ENCODE results near the gene NCOA1.
A peak's percentile ranks its signal among the peaks of the same experiment; 100 is the strongest.
"Not testable (repeated sequence)": the region's sequence is repeated elsewhere in the genome, so short reads cannot be mapped to it uniquely, and the experiment has no call there.

NCOA1 gene

DNA sequence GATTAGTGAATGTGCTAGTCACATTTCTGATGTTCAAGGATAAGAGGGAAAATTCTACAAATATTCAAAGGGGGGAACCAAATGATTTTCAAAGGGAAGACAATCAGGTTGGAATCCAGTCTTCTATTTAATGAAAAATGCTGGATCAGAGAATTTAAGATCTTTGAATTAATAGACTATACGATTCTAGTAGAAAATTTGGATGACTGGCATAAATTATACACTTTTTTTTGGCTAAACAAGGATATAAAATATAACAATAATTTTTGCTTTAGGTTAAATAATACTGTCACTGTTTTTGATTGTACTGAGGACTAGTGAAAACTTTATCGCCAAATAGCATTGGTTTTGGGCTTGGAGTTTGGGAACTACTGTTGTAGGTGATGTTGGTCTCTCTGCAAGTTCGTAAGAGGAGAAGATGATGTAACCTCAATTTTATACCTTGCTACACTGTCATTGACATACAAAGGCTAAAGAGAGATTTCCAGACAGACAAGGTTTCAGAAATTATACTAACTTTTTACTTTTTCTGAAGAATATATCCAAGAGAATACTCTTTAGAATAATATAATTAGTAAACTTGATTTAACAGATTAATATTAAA is 51.3 kb downstream of the NCOA1 start:
- DNase-seq = no peak

DNA sequence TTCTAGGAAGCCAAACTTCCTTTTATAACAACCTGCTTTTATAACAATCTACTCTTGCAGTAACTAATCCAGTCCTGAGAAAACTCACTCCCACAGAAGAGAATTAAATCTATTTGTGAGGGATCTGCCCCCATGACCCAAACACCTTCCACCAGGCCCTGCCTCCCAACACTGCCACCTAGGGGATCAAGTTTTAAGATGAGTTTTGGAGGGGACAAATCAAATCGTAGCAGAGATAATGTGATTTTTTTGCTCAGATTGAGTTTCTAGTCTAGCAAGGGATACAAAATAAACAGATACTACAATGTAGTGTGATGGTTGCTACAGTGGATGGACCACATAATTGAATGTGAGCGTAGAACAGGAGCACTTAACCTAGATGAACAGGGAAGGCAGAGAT is 52.2 kb downstream of the NCOA1 start:
- DNase-seq = no peak

DNA sequence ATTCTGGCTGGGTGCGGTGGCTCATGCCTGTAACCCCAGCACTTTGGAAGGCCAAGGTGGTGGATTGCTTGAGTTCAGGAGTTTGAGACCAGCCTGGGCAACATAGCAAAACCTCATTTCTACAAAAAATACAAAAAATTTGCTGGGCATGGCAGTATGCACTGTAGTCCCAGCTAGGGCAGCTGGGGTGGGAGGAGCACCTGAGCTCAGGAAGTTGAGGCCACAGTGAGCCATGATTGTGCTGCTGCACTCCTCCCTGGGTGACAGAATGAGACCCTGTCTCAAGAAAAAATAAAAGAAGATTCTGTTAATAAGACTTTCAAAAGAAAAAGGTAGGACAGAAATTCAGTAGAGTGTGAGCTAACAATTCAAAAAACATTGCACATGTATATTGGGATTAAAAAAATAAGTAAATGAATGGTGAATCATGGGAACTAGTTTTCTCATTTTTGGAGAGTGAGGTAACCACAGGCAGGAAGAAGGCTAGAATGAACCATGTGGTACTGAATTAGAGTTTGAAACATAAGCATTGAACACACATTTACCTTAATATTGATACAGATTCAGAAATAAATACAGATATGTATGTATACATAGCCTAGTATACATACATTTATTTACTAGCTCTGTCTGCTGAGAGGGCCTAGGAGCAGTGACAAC is 53.5 kb downstream of the NCOA1 start:
- DNase-seq = no peak

DNA sequence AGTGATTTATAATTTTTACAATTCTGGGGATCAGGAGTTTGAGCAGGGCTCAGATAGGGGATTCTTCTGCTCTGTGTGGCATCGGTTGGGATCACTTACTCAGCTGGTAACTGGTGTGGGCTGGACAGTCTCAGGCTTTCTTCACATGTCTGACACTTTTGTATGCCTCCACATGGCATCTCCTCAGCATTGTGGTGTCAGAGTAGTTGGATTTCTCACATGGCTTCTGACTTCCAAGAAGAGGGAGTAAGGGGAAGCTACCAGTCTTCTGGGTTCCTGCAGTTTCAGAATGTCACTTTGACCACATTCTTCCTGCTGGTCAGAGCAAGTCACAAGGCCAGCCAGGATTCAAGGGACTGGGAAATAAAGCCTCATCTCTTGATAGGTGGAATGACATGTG is 55.6 kb downstream of the NCOA1 start:
- no peak for DNase-seq

DNA sequence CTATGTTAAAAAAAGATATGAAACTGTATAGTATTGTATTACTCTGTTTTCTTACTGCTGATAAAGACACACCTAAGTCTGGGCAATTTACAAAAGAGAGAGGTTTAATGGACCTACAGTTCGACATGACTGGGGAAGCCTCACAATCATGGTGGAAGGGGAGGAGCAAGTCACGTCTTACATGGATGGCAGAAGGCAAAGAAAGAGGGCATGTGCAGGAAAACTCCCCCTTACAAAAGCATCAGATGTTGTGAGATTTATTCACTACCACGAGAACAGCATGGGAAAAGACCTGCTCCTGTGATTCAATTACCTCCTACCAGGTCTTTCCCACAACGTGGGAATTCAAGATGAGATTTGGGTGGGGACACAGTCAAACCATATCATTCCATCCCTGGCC is 57.0 kb downstream of the NCOA1 start:
- DNase-seq = no peak

DNA sequence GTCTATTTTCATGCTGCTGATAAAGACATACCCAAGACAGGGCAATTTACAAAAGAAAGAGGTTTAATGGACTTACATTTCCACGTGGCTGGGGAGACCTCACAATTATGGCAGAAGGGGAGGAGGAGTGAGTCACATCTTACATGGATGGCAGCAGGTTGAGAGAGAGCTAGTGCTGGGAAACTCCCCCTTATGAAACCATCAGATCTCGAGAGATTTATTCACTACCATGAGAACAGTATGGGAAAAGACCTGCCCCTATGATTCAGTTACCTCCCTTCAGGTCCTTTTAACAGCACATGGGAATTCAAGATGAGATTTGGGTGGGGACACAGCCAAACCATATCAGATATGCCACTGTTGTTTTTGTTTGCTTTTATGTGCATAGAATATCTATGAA is 59.2 kb downstream of the NCOA1 start:
- not testable (repeated sequence) for DNase-seq

DNA sequence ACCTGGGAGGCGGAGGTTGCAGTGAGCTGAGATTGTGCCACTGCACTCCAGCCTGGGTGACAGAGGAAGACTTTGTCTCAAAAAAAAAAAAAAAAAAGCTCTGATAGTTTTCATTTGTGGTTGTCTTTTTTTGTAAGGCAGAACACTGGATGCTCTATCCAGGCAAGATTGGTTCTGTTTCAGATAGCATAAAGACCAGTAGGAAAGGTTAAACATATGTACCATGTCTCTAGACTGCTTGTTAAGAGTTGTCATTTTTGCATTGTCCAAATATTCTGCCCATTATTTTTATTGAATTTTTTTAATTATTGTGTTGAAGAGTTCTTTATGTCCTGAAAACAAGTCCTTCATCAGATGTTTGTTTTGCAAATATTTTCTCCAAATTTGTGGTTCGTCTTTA is 60.0 kb downstream of the NCOA1 start:
- no peak for DNase-seq

DNA sequence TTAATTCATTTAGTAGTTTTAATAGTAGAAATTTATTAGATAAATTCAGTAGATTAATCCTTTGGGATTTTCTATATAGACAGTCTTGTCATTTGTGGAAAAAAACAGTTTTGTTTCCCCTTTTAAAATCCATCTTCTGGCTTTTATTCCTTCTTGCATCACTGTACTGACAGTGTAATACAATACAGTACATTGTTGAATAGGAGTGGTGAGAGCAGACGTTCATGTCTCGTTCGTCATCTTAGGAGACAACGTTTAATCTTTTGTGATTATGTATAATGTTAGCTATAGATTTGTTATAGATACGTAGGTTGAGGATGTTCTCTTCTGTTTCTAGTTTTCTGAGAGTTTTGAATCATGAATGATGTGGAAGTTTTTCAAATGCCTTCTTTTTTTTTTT is 61.8 kb downstream of the NCOA1 start:
- no peak for DNase-seq

DNA sequence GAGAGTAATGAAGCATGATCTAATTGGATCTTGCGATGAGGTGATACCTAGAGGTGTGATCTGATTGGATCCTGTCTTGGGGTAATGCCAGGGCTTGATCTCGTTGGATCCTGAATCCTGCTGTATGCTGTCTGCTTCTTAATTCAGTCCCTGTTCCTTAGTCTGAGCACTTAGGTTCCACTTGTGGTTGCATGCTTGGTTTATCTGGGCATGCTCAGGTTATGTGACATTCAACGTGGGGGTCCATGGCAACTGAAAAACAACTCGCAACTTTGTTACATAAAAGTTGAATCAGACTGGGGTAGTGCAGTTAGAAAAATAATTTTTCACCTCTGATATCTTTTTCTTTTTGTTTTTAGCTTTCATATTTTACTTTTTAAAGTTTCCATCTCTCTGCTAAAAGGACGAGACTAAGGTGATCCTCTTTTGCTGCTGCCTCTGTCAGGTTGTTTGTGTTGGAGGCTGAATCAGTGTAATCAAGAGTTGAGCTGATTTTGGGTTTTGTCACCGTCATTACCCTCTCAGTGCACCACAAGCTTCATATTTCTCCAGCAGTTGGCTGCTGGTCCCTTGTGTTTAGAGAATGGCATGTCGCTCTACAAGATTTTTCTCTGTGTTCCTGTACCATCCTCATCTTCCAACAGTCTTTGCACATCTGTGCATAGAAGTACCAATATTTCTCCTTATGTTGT is 67.9 kb downstream of the NCOA1 start:
- no peak for DNase-seq

DNA sequence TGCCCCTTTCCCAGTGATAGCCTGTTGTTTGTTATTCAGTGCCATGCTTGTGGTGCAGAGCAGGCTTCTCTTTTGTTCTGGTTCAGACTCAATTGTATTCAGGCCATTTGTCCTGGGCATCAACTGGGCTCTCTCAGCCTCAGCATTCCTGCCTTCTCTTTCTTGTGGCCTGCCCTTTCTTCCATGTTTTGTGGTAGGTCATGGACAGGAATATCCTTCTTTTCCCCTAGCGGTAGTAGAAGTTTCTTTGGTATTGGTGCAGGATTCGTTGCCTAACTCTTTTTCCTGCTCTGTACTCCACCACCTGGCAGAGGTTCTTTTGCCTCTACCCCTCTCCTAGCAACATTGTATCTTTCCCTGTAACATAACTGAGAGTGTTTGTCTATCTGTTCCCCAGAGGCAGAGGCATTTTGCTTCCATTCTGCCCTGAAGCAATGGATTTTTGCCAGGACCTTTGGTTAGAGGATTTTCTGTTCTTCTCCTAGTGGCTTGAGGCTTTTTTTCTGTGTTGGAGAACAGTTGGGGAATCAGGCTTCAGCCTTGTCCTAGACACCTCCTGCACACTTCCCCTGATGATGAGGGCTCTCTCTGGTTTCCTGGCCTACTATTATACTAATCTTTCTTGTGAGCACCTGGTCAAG is 68.5 kb downstream of the NCOA1 start:
- DNase-seq = no peak

DNA sequence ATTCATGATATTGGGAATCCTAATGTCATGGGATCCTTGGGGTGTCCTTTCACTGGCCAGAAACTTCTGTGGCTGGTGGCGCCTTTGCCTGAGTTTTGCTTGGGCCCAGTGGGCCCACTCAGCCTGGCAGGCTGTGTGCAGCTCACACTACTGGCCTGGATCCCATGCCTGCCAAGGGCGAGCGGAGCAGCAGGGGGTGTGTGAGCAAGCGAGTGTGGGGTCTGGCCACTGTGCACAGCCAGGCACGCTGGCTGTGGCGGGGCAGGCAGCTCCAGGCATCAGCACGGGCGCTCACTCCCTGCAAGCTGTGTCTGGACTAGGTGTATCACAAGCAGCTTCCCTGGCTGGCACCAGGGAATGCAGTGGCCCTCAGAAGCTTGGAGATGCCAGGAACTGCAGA is 74.5 kb downstream of the NCOA1 start:
- DNase-seq = no peak

DNA sequence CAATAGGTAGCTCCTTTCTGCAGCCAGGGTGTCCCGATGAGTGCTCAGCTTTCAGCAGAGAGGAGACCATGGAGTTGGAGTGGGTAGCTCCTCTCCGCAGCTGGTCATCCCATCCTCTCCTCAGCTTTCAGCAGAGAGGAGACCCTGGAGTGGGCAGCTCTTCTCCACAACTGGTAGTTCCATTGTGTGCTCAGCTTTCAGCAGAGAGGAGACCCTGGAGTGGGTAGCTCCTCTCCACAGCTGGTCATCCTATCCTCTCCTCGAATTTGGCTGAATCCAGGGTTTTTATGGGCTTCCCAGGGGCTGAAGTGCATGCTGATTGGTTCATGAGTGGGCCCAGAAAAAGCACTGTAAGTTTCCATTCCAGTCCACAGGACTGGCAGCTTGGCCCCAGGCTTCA is 75.2 kb downstream of the NCOA1 start:
- no peak for DNase-seq

DNA sequence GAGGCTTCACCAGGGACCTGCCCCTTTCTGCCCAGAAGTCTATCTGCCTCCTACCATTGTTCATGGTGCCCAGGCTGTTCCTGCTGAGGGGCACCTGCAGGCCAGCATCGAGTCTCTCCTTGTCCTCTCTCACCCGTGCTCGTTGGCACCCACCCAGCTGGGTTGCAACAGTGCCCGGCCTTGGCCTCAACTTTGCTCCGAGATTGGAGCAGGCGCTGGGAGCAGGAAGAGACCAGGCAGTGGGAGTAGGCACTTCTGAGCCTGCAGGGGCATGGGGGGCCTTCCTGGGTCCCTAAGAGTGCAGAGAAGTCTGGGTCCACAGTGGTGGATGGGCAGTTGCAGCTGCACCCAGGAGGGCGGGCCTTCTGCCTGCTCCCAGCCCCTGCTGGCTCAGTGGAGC is 75.6 kb downstream of the NCOA1 start:
- no peak for DNase-seq

DNA sequence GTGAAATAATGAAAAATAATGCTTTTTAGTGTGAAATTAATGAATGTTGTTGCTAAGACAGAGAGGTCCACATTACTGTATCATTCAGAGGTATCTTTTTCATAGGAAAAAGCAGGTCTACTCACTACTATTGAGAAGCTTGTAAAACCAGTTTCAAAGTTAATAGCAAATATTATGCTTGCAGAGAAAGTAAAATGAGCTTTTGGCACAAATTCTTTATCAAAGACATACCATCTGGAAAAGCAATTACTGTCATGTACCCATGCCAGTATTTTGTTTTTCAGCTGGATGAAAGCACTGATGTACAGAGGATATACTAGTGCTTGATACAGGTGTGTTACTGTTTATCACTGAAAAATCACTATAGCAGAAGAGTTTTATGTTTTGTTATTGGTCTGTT is 77.5 kb downstream of the NCOA1 start:
- DNase-seq = no peak

DNA sequence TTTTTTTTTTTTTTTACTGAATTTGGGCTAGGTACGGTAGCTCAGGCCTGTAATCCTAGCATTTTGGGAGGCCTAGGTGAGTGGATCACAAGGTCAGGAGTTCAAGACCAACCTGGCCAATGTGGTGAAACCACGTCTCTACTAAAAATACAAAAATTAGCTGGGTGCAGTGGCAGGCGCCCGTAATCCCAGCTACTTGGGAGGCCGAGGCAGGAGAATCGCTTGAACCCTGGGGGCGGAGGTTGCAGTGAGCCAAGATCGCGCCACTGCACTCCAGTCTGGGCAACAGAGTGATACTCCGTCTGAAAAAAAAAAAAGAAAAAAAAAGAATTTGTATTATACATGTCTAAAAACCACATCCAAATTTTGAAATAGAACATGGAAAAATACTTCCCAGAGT is 78.5 kb downstream of the NCOA1 start:
- not testable (repeated sequence) for DNase-seq

DNA sequence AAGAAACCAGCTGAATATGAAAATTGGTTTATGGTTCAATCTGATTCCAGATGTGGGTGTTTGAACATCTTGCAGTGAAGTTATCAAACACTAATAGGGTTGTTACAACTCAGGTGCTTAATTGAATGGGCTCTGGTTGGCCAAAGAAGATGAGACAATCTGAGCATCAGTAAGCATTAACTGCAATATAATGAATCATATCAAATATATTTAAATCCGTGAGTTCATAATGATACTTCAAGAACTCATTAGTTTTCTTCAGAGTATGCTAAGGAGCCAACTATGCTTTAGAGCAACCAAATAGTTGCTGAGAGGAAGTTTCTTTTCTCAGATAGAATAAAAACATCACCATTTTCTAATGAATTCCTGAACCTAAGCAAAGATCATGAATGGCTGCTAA is 79.2 kb downstream of the NCOA1 start:
- DNase-seq = no peak

DNA sequence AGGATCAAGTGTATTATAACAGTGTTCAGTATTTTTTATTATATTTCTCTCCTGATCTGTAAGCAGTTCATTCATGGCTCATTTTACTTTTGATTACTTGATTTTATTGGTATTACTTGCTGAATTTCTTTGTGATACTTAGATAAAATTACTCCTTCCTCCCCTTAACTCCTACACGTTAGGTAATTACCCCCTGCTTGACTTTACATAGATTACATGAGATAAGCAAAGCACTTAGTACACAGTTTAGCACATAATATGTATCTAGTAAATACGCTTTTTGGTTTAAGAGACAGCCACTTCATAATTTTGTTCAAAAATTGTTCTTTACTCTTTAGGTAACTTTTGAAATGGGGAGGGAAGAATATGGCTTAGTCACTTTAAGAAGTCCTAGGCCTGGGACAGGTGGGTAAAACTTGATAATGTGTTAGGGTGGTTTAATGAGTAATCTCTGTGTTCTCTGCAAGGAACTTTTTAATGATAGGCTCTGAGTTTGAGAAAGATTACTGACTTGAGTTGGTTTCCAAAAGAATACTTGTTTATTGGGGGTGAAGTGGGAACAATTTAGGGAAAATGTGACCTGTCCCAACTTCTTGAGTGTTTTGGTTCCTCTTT is 80.9 kb downstream of the NCOA1 start:
- no peak for DNase-seq

DNA sequence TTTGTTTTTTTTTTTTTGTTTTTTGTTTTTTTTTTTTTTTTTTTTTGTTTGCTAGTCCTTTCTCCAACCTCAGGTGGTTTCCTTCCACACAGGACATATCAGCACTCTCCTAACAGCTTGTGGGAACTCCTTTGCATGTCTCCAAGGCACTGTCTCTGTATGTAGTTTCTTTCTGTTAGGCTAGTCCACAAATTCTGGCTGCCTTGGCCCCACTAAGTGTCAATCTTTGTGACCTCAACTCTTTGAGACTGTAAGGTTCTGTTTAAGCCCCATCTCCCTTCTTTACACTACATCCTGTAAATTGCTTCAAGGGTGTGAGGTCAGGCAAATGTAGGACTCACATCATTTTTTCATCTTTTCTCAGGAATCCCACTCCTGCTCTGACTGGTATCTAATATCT is 85.1 kb downstream of the NCOA1 start:
- DNase-seq = no peak

DNA sequence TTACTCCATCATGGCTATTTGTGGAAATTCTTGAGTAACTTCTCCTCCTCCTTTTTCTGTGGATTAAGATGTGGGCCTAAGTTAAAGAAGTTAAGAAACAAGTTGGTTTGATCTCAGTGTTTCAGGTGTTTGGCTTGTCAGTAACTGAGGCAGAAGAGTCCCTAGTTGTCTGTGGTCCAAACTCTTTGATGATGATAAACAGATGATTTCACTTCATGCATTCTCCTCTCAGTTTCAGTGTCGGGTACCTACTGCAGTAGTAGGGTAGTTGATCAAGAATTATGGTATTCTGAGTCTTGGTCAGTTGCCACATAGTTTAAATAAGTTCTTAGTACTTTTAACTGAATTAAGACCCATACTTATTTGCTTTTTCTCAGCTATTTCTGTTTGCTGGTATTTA is 85.6 kb downstream of the NCOA1 start:
- no peak for DNase-seq

DNA sequence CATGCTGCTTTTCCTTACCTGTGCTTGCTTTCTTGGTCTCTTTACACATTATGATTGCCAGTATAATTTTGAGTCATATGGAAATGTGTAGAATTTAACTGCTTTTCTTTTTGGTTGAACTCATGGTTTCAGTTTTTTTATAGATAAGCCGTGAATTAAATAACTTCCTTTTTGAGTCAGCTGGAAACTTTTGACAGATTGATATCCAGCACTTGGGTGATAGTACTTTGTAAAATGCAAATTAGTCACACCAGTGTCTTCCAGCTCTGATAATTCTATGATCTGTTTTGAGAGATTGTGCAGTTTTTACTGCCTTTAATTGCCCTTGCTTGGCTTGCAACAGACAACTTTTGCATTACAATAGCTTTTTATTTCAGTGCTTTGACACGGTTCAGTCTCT is 86.4 kb downstream of the NCOA1 start:
- no peak for DNase-seq

DNA sequence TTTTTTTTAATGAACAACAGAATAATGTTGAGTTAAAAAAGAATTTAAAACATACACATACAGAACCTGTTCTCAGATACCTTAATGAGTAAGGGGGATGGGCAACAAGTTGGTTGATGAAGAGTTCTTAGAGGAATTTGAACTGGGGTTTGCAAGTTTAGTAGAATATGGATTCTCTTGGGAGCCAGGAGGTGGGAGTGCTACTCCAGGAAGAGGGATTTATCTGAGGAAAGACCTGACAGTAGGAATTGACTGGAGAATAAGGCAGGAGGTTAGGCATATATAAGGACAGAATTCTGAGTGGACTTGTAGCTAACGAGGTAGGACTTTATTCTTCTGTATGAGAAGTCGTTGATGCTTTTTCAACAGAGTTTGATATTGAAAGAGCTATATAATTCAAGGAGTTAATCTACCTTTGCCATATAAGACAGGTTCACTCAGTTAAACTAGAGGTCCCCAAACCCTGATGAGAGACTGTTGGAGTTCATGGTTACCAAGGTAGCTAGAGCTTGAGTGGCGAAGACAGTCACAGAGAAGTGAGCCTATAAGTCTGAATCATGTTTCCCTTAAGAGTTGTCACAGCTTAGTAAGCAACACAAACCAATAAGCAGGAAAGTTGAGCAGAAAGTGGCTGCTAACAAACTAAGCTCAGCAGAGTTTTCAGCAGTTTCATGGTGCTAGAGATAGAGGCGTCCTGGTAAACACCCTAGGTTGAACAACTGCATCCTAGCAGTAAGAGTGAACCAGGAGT is 88.2 kb downstream of the NCOA1 start:
- peak in 1 of 2 donors; percentile 18 for DNase-seq

DNA sequence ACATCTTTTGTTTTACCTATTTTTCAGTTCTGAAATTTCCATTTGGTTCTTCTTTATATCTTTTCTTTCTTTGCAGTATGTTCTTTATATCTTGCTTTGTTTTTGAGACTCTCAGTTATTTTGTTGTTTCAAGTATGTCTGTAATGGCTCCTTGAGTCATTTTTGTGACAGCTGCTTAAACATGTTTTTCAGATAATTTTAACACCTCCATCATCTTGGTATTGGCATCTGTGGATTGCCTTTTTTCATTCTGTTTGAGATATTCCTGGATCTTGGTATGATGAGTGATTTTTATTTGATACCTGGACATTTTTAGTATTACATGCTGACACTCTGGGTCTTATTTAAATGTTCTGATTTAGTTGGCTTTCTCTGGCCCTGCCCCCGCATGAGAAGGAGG is 89.5 kb downstream of the NCOA1 start:
- DNase-seq = no peak

DNA sequence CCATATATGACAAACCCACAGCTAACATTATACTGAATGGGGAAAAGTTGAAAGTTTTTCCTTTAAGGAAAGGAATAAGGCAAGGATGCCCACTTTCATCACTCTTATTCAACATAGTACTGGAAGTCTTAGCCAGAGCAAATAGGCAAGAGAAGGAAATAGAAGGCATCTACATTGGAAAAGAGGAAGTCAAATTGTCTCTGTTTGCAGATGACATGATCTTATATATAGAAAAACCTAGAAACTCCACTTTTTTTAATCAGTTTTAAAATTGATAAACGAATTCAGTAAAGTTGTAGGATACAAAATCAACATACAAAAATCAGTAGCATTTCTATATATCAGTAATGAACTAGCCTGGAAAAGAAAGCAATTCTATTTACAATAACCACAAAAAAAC is 90.9 kb downstream of the NCOA1 start:
- not testable (repeated sequence) for DNase-seq
